Progenitor cell of endocrine pancreas (in vitro differentiated cells): ENCODE results near the gene MEA1. TPM values are rescaled to one million over a fixed set of nuclear protein-coding genes. Genes with fewer than 3 reads are reported as not detected.
A peak's percentile ranks its signal among the peaks of the same experiment; 100 is the strongest.

Experiments
- DNase-seq: peaks from one replicate; pipeline ENCODE4 v3.0.0; 2021; ENCODE audit warnings: low spot score; ENCODE audit not compliant: unreplicated experiment
- H3K27ac Mint-ChIP-seq: 2 replicates; pipeline ENCODE4 v1.8.0; 2021; ENCODE audit warnings: mild to moderate bottlenecking, moderate library complexity, mixed read lengths
- H3K27me3 Mint-ChIP-seq: 2 replicates; pipeline ENCODE4 v1.8.0; 2021; ENCODE audit warnings: mixed read lengths
- H3K36me3 Mint-ChIP-seq: 2 replicates; pipeline ENCODE4 v1.8.0; 2022; ENCODE audit warnings: mixed read lengths; ENCODE audit not compliant: insufficient read depth
- H3K4me1 Mint-ChIP-seq: 2 replicates; pipeline ENCODE4 v1.8.0; 2021; ENCODE audit warnings: low read depth, mixed read lengths
- H3K4me3 Mint-ChIP-seq: 2 replicates; pipeline ENCODE4 v1.8.0; 2021; ENCODE audit warnings: low read depth, mild to moderate bottlenecking, moderate library complexity, mixed read lengths
- H3K9me3 Mint-ChIP-seq: 2 replicates; pipeline ENCODE4 v1.8.0; 2021; ENCODE audit warnings: low read depth, mixed read lengths
- total RNA-seq: library from RNA; stranded (reverse); gene quantifications from 2 replicates; pipeline ENCODE4 v1.2.1, GENCODE V29; 2021
- TF ChIP-seq, protein P1 (sequence below): fragments of 200-600 bp; sonication (generic); IDR thresholded peaks from one replicate; pipeline ENCODE4 v1.5.0; 2021; ENCODE audit warnings: antibody characterized with exemption, mild to moderate bottlenecking; ENCODE audit not compliant: unreplicated experiment

MEA1 gene
- total RNA-seq, 1 donor from 2014 or later = 68.4 TPM

DNA sequence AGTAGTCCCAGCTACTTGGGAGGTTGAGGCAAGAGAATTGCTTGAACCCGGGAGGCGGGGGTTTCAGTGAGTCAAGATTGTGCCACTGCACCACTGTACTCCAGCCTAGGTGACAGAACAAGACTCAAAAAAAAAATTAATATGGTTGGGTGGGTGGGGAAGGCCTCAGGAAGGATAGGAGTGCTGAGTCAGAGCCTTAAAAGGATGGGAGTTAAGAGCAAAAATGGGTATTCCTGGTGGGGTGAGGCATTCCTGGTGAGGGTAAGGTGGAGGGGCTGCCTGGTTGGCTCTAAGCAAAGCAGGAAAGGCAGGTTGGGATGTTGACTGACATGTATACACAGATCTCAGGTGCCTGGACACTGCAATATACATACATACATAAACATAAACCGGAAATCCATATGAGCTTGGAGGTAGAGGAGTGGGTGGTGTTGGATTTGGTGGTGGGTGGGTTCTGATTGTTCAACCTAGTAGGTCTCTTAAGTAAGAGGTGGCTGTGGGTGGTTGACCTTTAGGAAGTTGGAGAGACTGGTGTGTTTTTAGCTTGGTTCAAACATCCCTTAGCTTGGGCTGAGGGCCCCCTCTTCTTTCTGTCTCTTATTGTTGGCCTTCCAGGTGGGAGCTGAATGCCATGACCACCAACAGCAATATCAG, 6.4 kb upstream of the MEA1 start:
- no peak overlapping the region for H3K27ac Mint-ChIP-seq
- H3K36me3 Mint-ChIP-seq = peaks cover 12% of the 10 kb centered on the region
- H3K27me3 Mint-ChIP-seq = no peaks in the 10 kb centered on the region
- H3K9me3 Mint-ChIP-seq = no peaks in the 10 kb centered on the region
- TF ChIP-seq, protein P1, sequence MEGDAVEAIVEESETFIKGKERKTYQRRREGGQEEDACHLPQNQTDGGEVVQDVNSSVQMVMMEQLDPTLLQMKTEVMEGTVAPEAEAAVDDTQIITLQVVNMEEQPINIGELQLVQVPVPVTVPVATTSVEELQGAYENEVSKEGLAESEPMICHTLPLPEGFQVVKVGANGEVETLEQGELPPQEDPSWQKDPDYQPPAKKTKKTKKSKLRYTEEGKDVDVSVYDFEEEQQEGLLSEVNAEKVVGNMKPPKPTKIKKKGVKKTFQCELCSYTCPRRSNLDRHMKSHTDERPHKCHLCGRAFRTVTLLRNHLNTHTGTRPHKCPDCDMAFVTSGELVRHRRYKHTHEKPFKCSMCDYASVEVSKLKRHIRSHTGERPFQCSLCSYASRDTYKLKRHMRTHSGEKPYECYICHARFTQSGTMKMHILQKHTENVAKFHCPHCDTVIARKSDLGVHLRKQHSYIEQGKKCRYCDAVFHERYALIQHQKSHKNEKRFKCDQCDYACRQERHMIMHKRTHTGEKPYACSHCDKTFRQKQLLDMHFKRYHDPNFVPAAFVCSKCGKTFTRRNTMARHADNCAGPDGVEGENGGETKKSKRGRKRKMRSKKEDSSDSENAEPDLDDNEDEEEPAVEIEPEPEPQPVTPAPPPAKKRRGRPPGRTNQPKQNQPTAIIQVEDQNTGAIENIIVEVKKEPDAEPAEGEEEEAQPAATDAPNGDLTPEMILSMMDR = no peak
- no peak for DNase-seq
- peaks cover 5% of the 10 kb centered on the region for H3K4me1 Mint-ChIP-seq
- peak overlapping the region; percentile 58 for H3K4me3 Mint-ChIP-seq

DNA sequence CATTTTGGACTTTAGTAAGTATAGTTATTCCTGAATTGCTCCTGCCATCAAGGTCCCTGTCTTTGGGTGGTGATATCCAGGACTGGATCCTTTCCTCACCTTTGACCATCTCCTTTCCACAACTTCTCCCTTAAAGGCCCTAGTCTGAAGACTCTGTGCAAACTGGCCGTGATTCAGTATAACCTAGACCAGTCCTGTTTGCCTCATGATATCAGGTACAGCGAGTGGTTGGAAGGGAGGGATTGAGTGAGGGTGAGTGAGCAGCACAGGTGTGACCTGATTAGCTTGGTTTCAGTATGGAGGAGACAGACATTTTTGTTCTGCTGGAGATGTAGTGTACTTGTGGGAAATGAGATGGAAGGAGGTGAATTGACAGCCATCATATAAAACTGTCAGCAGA, 5.4 kb upstream of the MEA1 start:
- H3K27ac Mint-ChIP-seq = peak overlapping the region; percentile 22
- H3K36me3 Mint-ChIP-seq = peaks cover 6% of the 10 kb centered on the region
- no peak overlapping the region for H3K4me3 Mint-ChIP-seq
- TF ChIP-seq, protein P1 = no peak
- no peaks in the 10 kb centered on the region for H3K27me3 Mint-ChIP-seq
- H3K9me3 Mint-ChIP-seq = no peaks in the 10 kb centered on the region
- H3K4me1 Mint-ChIP-seq = peaks cover 12% of the 10 kb centered on the region
- DNase-seq = no peak

DNA sequence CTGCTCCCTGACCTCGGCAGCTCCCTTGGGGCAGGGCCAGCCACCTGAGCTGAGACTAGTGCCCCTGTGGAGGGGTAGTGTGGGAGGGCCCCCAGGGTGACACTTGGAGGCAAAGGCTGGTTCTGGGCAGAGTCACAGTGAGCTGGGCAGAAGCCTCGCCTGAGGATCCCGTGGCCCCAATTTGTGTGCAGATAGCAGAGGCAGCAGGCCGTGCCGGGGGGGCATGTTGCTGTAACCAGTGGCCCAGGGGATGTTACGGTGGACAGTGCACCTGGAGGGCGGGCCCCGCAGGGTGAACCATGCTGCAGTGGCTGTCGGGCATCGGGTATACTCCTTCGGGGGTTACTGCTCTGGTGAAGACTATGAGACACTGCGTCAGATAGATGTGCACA, 3.2 kb upstream of the MEA1 start:
- Mint-ChIP-seq H3K27me3 (no peaks in the 10 kb centered on the region), H3K27ac (peak overlapping the region; percentile 64), H3K4me3 (no peak overlapping the region), H3K4me1 (peaks cover 30% of the 10 kb centered on the region), H3K9me3 (no peaks in the 10 kb centered on the region), H3K36me3 (peaks cover 6% of the 10 kb centered on the region)
- DNase-seq = no peak
- TF ChIP-seq, protein P1 = no peak

DNA sequence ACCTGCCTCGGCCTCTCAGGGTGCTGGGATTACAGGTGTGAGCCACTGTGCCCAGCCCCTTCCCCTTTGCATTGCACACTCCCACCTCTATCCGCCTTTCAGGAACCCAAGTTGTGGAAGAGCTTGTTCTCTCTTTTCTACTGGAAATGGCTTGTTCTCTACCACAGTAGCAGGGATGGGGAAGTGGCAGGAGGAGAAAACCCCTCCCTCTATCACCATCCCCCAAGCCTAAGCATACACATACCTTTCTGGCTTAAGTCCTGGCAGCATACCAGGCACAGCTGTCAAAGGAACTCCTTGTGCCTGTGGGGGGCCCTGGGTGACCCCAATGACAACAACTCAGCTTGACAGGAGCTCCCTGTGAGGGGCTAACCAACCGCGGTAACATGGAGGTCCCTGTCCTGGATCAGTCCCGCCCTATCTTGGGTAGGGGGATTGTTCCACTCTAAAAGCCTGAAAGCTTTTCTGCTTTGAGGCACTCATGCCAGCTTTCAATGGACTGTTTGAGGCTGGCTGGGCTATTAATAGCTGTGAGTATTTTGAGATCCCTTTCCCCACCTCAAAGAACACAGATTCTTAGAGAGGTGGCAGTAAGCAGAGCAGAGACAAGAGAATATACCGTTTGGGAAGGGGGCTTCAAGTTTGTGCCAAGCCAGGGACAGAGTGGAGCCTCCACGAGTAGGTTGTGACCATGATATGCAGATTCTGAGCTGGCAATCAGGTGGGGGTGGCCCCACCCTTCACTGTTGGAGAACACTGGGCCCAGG, 2.6 kb upstream of the MEA1 start:
- H3K27me3 Mint-ChIP-seq = no peaks in the 10 kb centered on the region
- H3K4me3 Mint-ChIP-seq = peak overlapping the region; percentile 57
- H3K9me3 Mint-ChIP-seq = no peaks in the 10 kb centered on the region
- H3K36me3 Mint-ChIP-seq = peaks cover 10% of the 10 kb centered on the region
- no peak for DNase-seq
- peak overlapping the region; percentile 62 for H3K27ac Mint-ChIP-seq
- TF ChIP-seq, protein P1 = no peak
- peaks cover 30% of the 10 kb centered on the region for H3K4me1 Mint-ChIP-seq

DNA sequence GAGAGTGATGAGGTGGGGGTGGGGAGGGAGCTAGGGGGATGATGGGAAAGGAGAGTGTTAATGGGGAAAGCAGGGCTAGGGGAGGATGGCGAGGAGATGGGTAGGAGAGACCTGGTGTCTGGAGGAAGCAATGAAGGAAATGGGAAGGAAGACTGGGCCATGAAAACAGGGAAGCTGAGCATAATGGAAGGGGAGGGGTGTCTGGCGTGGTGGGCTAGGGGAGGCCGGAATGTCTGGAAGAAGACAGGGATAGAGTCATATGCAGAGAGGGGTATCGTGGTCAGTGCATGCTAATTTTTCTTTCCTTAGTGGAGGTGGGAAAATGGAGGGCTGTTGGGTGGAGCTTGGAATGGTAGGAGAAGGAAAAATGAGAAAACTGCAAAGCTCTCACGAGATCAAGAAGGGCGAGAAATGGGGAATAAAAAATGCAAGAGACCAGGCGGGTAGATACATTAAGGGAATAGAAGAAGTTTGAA, 726 bp upstream of the MEA1 start:
- peaks cover 13% of the 10 kb centered on the region for H3K36me3 Mint-ChIP-seq
- no peaks in the 10 kb centered on the region for H3K27me3 Mint-ChIP-seq
- H3K9me3 Mint-ChIP-seq = no peaks in the 10 kb centered on the region
- H3K4me1 Mint-ChIP-seq = peaks cover 30% of the 10 kb centered on the region
- TF ChIP-seq, protein P1 = no peak
- H3K4me3 Mint-ChIP-seq = peak overlapping the region; percentile 93
- DNase-seq = no peak
- H3K27ac Mint-ChIP-seq = peak overlapping the region; percentile 92
